HCT116 (cell line): ENCODE measurements around the gene GLO1. TPM values are rescaled to one million over a fixed set of nuclear protein-coding genes. Genes with fewer than 3 reads are reported as not detected.

Source experiments
- ATAC-seq: fragments of 200-7000 bp; cut with Tn5 transposase; 2 replicates; pipeline ENCODE4 v1.9.1; 2020; ENCODE audit warnings: mild to moderate bottlenecking, moderate library complexity
- BruUV-seq: library from RNA; stranded (reverse); fragments of 400-500 nt; replicated peaks from 2 replicates; lab custom pipeline; 2021; lab: Mats Ljungman, UMichigan
- CTCF ChIA-PET: fragments of 300-600 bp; sonication (Branson Sonifier 250); formaldehyde crosslinking; loops from one replicate; lab custom pipeline; 2021; ENCODE audit warnings: antibody characterized with exemption; lab: Charles Lee
- POLR2A ChIA-PET: fragments of 300-600, 350-600 bp; sonication (Branson Sonifier 250); formaldehyde crosslinking; loops from one replicate; lab custom pipeline; 2021; ENCODE audit warnings: antibody characterized with exemption; lab: Charles Lee
- RAD21 ChIA-PET, 2 experiments: fragments of 300-600 bp; sonication (Branson Sonifier 250); formaldehyde crosslinking; loops; one replicate each; lab custom pipeline; 2023; ENCODE audit warnings: low total read pairs in 2 of 2; ENCODE audit not compliant: uncharacterized antibody in 2 of 2, unreplicated experiment in 2 of 2, low non-redundant PET in 1 of 2; lab: Charles Lee
- DNase-seq: peaks from one replicate; pipeline ENCODE4 v3.0.0-alpha.2; 2010; ENCODE audit warnings: low read depth, low spot score
- H2AFZ ChIP-seq: fragments of 200-600 bp; shearing (Covaris generic), sonication (generic); 2 replicates; pipeline ENCODE4 v1.6.1; 2017; ENCODE audit warnings: low read depth, mixed run types, mixed read lengths, antibody characterized with exemption, low read length; ENCODE audit not compliant: poor library complexity, severe bottlenecking
- H3K27ac ChIP-seq: 2 replicates; pipeline ENCODE4 v1.5.1; 2012; ENCODE audit warnings: low read depth, low read length
- H3K27me3 ChIP-seq: fragments of 200-600 bp; sonication (generic); 2 replicates; pipeline ENCODE4 v1.6.1; 2016; ENCODE audit warnings: mixed run types, low read length, mixed read lengths; ENCODE audit not compliant: insufficient read depth
- H3K36me3 ChIP-seq, 2 experiments: fragments of 200-500 bp in 1 of 2; fragments of 200-600 bp in 1 of 2; sonication (Bioruptor generic) in 1 of 2; sonication (generic) in 1 of 2; 2 replicates each; pipeline versions ENCODE4 v1.5.1 to v1.6.1; 2014 to 2016; ENCODE audit warnings: low read length in 2 of 2, inconsistent platforms in 1 of 2, mixed read lengths in 1 of 2, mixed run types in 1 of 2; ENCODE audit not compliant: insufficient read depth in 2 of 2, control insufficient read depth in 1 of 2
- H3K4me1 ChIP-seq, 2 experiments: fragments of 200-600 bp in 1 of 2; sonication (generic) in 1 of 2; 2 replicates each; pipeline versions ENCODE4 v1.5.1 to v1.6.1; 2012 to 2017; ENCODE audit warnings: low read length in 2 of 2, inconsistent platforms in 1 of 2, mild to moderate bottlenecking in 1 of 2, mixed read lengths in 1 of 2, mixed run types in 1 of 2, moderate library complexity in 1 of 2; ENCODE audit not compliant: insufficient read depth in 2 of 2, control insufficient read depth in 1 of 2
- H3K4me2 ChIP-seq: fragments of 200-600 bp; sonication (generic); 2 replicates; pipeline ENCODE4 v1.6.1; 2017; ENCODE audit warnings: mixed run types, low read length, mixed read lengths
- H3K4me3 ChIP-seq, 2 experiments: fragments of 200-600 bp in 1 of 2; sonication (generic) in 1 of 2; replicated peaks in 1 of 2; 2 replicates each; pipeline ENCODE4 v1.5.1; 2011 to 2016; ENCODE audit warnings: low read length in 2 of 2, control low read depth in 1 of 2, low read depth in 1 of 2, mild to moderate bottlenecking in 1 of 2, mixed read lengths in 1 of 2, mixed run types in 1 of 2
- H3K79me2 ChIP-seq: fragments of 200-600 bp; sonication (generic); 2 replicates; pipeline ENCODE4 v1.6.1; 2017; ENCODE audit warnings: mild to moderate bottlenecking, mixed run types, low read length, moderate library complexity, mixed read lengths; ENCODE audit not compliant: insufficient read depth
- H3K9ac ChIP-seq: fragments of 200-600 bp; sonication (generic); 2 replicates; pipeline ENCODE4 v1.6.1; 2016; ENCODE audit warnings: low read length, mixed read lengths
- H3K9me2 ChIP-seq: fragments of 200-600 bp; sonication (generic), shearing (Covaris generic); 2 replicates; pipeline ENCODE4 v1.6.1; 2017; ENCODE audit warnings: mixed run types, mild to moderate bottlenecking, moderate library complexity; ENCODE audit not compliant: insufficient read depth
- H3K9me3 ChIP-seq, 2 experiments: fragments of 200-500 bp in 1 of 2; fragments of 200-600 bp in 1 of 2; sonication (Bioruptor generic) in 1 of 2; sonication (generic) in 1 of 2; 2 replicates each; pipeline ENCODE4 v1.6.1; 2014 to 2017; ENCODE audit warnings: low read length in 2 of 2, mixed read lengths in 2 of 2, inconsistent platforms in 1 of 2, low read depth in 1 of 2, mild to moderate bottlenecking in 1 of 2, mixed run types in 1 of 2, moderate library complexity in 1 of 2; ENCODE audit not compliant: control insufficient read depth in 1 of 2, insufficient read depth in 1 of 2
- H4K20me1 ChIP-seq: fragments of 200-600 bp; sonication (generic), shearing (Covaris generic); 2 replicates; pipeline ENCODE4 v1.6.1; 2017; ENCODE audit warnings: mixed run types, mild to moderate bottlenecking, moderate library complexity; ENCODE audit not compliant: insufficient read depth
- EGR1 ChIP-seq: IDR thresholded peaks from 2 replicates; pipeline ENCODE4 v1.6.1; 2012; ENCODE audit warnings: low read depth
- ELF1 ChIP-seq: IDR thresholded peaks from 2 replicates; pipeline ENCODE4 v1.6.1; 2012; ENCODE audit warnings: low read depth, borderline replicate concordance
- EZH2 ChIP-seq: fragments of 200-600 bp; sonication (generic); IDR thresholded peaks from 2 replicates; pipeline ENCODE4 v1.6.1; 2017; ENCODE audit warnings: antibody characterized with exemption, mixed run types
- SRF ChIP-seq: IDR thresholded peaks from 2 replicates; pipeline ENCODE4 v1.6.1; 2012; ENCODE audit warnings: low read depth
- ZNF274 ChIP-seq: fragments of 200-500 bp; sonication (Bioruptor generic); IDR thresholded peaks from 2 replicates; pipeline ENCODE4 v1.6.1; 2014; ENCODE audit warnings: mild to moderate bottlenecking, low read depth, low read length, inconsistent platforms
- intact Hi-C: fragments of 100-400 bp; cut with micrococcal nuclease; formaldehyde crosslinking; loops from 2 replicates; pipeline ENCODE4 v1.10.0; 2022
- total RNA-seq: library from RNA; stranded (reverse); gene quantifications from one replicate; pipeline ENCODE4 v1.2.1, GENCODE V29; 2021; ENCODE audit not compliant: unreplicated experiment
- TF ChIP-seq, protein P1 (sequence below), 3 experiments: fragments of 200-600 bp in 1 of 3; sonication (generic) in 1 of 3; IDR thresholded peaks in 2 of 3; conservative IDR thresholded peaks in 1 of 3; 2 replicates each; pipeline ENCODE4 v1.5.1; 2012 to 2017; ENCODE audit warnings: low read depth in 2 of 3, low read length in 2 of 3, antibody characterized with exemption in 1 of 3, borderline replicate concordance in 1 of 3, control low read depth in 1 of 3, mild to moderate bottlenecking in 1 of 3, mixed read lengths in 1 of 3, mixed run types in 1 of 3, moderate library complexity in 1 of 3; ENCODE audit not compliant: insufficient read depth in 1 of 3
- TF ChIP-seq, protein P2 (sequence below): IDR thresholded peaks from 2 replicates; pipeline ENCODE4 v1.6.1; 2012
- TF ChIP-seq, protein P3 (sequence below): IDR thresholded peaks from 2 replicates; pipeline ENCODE4 v1.6.1; 2012
- TF ChIP-seq, protein P4 (sequence below): IDR thresholded peaks from 2 replicates; pipeline ENCODE4 v1.6.1; 2011; ENCODE audit warnings: mild to moderate bottlenecking, low read length, moderate library complexity; ENCODE audit not compliant: insufficient replicate concordance; ENCODE audit errors: extremely low read depth

Gene GLO1
- total RNA-seq, 1 experiment from 2014 or later = 191 TPM

DNA sequence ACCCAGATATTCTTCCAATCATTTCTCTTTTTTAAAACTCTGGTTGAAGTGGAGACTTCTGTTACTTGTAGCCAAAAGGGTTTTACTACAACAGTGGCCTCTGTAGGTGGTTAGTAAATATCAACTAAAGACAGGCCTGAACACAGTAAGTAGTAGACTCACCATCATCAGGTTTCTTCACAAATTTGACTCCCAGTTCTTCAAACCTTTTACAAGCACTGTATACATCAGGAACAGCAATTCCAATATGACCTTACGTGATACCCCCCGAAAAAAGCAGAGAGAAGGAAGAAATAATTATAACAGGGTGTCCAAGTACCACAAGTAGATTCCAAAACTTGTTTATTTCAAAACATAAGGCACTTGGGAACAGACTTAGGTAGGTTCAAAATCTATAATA, 21.1 kb downstream of the GLO1 start:
- Histone ChIP-seq H3K4me2 (no peak overlapping the region), H3K9ac (no peak overlapping the region), H3K27ac (no peak overlapping the region), H4K20me1 (0 out of 2 replicates have a peak, but pooled peaks cover 5% of the 10 kb centered on the region), H3K79me2 (peaks cover 26% of the 10 kb centered on the region), H3K4me1 (no peaks in the 10 kb centered on the region), H3K36me3 (peaks cover 31 to 44% of the 10 kb centered on the region in 2 experiments), H2AFZ (no peak overlapping the region), H3K9me3 (no peaks in the 10 kb centered on the region), H3K27me3 (no peaks in the 10 kb centered on the region), H3K9me2 (no peaks in the 10 kb centered on the region), H3K4me3 (no peak overlapping the region)
- ChIA-PET CTCF (no interaction called here), RAD21 (no interaction called here), POLR2A (no interaction called here)
- no peak for DNase-seq
- TF ChIP-seq EGR1 = no peak
- ATAC-seq = no peak
- intact Hi-C loops = no loop called here
- BruUV-seq = no TSS peak

DNA sequence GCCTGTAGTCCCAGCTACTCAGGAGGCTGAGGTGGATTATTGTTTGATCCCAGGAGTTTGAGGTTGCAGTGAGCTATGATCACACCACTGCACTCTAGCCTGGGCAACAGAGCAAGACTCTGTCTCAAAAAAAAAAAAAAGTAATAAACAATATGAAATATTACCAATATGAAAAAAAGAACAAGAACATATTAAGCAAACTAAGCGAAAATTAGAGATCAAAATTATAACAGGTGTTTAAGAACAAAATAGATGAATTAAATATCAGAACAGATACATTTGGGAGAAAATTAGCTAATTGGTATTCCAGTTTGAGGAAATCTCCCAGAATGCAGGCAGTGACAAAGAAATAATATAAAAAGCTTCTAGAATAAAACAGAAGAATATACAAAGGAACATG, 23.3 kb downstream of the GLO1 start:
- Histone ChIP-seq H3K4me1 (no peaks in the 10 kb centered on the region), H3K4me3 (no peak overlapping the region), H3K4me2 (no peak overlapping the region), H3K27me3 (no peaks in the 10 kb centered on the region), H2AFZ (no peak overlapping the region), H3K79me2 (peaks cover 4% of the 10 kb centered on the region), H3K9me2 (no peaks in the 10 kb centered on the region), H3K36me3 (peaks cover 36 to 47% of the 10 kb centered on the region in 2 experiments), H3K27ac (no peak overlapping the region), H3K9ac (no peak overlapping the region), H3K9me3 (no peaks in the 10 kb centered on the region), H4K20me1 (no peaks in the 10 kb centered on the region)
- RAD21 ChIA-PET = no interaction called here
- DNase-seq (no peak), ATAC-seq (no peak)
- POLR2A ChIA-PET = interaction anchor here (1.0 kb wide), 1 partner anchor 24 kb away, joined by 4 read pairs; the partner anchor contains the start of gene GLO1
- TF ChIP-seq, protein P1, sequence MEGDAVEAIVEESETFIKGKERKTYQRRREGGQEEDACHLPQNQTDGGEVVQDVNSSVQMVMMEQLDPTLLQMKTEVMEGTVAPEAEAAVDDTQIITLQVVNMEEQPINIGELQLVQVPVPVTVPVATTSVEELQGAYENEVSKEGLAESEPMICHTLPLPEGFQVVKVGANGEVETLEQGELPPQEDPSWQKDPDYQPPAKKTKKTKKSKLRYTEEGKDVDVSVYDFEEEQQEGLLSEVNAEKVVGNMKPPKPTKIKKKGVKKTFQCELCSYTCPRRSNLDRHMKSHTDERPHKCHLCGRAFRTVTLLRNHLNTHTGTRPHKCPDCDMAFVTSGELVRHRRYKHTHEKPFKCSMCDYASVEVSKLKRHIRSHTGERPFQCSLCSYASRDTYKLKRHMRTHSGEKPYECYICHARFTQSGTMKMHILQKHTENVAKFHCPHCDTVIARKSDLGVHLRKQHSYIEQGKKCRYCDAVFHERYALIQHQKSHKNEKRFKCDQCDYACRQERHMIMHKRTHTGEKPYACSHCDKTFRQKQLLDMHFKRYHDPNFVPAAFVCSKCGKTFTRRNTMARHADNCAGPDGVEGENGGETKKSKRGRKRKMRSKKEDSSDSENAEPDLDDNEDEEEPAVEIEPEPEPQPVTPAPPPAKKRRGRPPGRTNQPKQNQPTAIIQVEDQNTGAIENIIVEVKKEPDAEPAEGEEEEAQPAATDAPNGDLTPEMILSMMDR (IDR thresholded peaks at IDR 0.05 in 2 of 3, conservative IDR thresholded peaks at IDR 0.05 in 1 of 3; ENCODE audit: borderline replicate concordance in 1 of 3, insufficient read depth in 1 of 3, low read depth in 2 of 3, low read length in 2 of 3) = no peak
- no peak for TF ChIP-seq ZNF274
- TF ChIP-seq, protein P2, sequence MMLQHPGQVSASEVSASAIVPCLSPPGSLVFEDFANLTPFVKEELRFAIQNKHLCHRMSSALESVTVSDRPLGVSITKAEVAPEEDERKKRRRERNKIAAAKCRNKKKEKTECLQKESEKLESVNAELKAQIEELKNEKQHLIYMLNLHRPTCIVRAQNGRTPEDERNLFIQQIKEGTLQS = no peak
- TF ChIP-seq, protein P3, sequence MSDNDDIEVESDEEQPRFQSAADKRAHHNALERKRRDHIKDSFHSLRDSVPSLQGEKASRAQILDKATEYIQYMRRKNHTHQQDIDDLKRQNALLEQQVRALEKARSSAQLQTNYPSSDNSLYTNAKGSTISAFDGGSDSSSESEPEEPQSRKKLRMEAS = no peak
- no peak for TF ChIP-seq SRF
- TF ChIP-seq, protein P4, sequence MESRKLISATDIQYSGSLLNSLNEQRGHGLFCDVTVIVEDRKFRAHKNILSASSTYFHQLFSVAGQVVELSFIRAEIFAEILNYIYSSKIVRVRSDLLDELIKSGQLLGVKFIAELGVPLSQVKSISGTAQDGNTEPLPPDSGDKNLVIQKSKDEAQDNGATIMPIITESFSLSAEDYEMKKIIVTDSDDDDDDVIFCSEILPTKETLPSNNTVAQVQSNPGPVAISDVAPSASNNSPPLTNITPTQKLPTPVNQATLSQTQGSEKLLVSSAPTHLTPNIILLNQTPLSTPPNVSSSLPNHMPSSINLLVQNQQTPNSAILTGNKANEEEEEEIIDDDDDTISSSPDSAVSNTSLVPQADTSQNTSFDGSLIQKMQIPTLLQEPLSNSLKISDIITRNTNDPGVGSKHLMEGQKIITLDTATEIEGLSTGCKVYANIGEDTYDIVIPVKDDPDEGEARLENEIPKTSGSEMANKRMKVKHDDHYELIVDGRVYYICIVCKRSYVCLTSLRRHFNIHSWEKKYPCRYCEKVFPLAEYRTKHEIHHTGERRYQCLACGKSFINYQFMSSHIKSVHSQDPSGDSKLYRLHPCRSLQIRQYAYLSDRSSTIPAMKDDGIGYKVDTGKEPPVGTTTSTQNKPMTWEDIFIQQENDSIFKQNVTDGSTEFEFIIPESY = no peak
- TF ChIP-seq EZH2 = no peak
- no peak for TF ChIP-seq ELF1
- CTCF ChIA-PET = no interaction called here
- intact Hi-C loops = loop anchor here (10.0 kb wide), 2 partner anchors 185 to 655 kb away; no protein-coding TSS in a partner anchor
- BruUV-seq = no TSS peak
